HG03025 (cell line): ENCODE measurements around the gene CCL24.
"Not testable (repeated sequence)": the region's sequence is repeated elsewhere in the genome, so short reads cannot be mapped to it uniquely, and the experiment has no call there.

Experiments
- ATAC-seq: cut with Tn5 transposase; IDR thresholded peaks from one replicate; pipeline ENCODE4 v1.9.1; 2021; ENCODE audit warnings: mild to moderate bottlenecking, moderate library complexity; ENCODE audit not compliant: unreplicated experiment, low FRiP score

Gene CCL24

GRCh38 chr7:75823198-75823910 lies 9.7 kb upstream of the CCL24 start:
- ATAC-seq: no peak

- no peak for ATAC-seq
Observed at GRCh38 chr7:75820688-75821087, 7.1 kb upstream of the CCL24 start.

- no peak for ATAC-seq
Observed at GRCh38 chr7:75819711-75820110, 6.1 kb upstream of the CCL24 start.

- no peak for ATAC-seq
Observed at GRCh38 chr7:75818472-75818871, 4.9 kb upstream of the CCL24 start.

- no peak for ATAC-seq
Observed at GRCh38 chr7:75817116-75817515, 3.5 kb upstream of the CCL24 start.

- ATAC-seq: no peak
Observed at GRCh38 chr7:75815418-75816064, 1.9 kb upstream of the CCL24 start.

- ATAC-seq: no peak
Observed at GRCh38 chr7:75814407-75814947, 871 bp upstream of the CCL24 start.

- ATAC-seq: no peak
Observed at GRCh38 chr7:75813084-75813483, 522 bp downstream of the CCL24 start.

GRCh38 chr7:75811894-75812678 lies 1.5 kb downstream of the CCL24 start:
- no peak for ATAC-seq

- no peak for ATAC-seq
Observed at GRCh38 chr7:75809396-75809795, 4.2 kb downstream of the CCL24 start.

- ATAC-seq: no peak
Observed at GRCh38 chr7:75808106-75808505, 5.5 kb downstream of the CCL24 start.

- no peak for ATAC-seq
Observed at GRCh38 chr7:75807452-75807851, 6.2 kb downstream of the CCL24 start.

GRCh38 chr7:75806560-75807307 lies 6.9 kb downstream of the CCL24 start:
- ATAC-seq: no peak

- ATAC-seq: no peak
Observed at GRCh38 chr7:75804705-75805104, 8.9 kb downstream of the CCL24 start.

- no peak for ATAC-seq
Observed at GRCh38 chr7:75804004-75804403, 9.6 kb downstream of the CCL24 start.

- ATAC-seq: no peak
Observed at GRCh38 chr7:75802552-75802821, 11.1 kb downstream of the CCL24 start.

- ATAC-seq: no peak
Observed at GRCh38 chr7:75798770-75799169, 14.8 kb downstream of the CCL24 start.

GRCh38 chr7:75796420-75796819 lies 17.2 kb downstream of the CCL24 start:
- no peak for ATAC-seq

- ATAC-seq: no peak
Observed at GRCh38 chr7:75795831-75796285, 17.7 kb downstream of the CCL24 start.

- ATAC-seq: no peak
Observed at GRCh38 chr7:75793676-75794075, 19.9 kb downstream of the CCL24 start.

GRCh38 chr7:75792567-75792966 lies 21.0 kb downstream of the CCL24 start:
- ATAC-seq: not testable (repeated sequence)
